Measurements from ENCODE around the gene CALCOCO2. TPM values are rescaled to one million over a fixed set of nuclear protein-coding genes. Genes with fewer than 3 reads are reported as not detected.

CALCOCO2 gene
- total and polyA plus RNA-seq, 2 of the 13 experiments (the other 11 are each of a cell fraction or from before 2014, with no cell fraction given) = 72.9 to 111 TPM

DNA sequence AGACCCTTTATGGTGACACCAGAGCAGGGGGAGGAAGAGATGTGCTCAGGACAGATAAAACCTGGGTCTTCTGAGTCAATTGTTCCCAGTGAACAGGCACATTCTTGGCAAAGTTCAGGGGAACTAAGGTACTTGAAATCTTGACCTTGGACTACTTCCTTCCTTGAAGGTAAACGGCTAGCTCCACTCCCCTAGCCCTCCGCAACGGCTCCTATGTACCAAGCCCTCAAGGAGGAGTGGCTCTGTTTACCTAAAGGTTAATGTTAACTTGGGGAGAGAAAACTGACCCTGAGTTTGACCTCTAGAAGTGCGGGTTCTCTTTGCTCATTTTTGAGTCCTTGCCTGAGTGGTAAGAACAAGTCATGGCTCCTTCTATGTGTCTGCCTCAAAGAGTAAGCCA, 21.7 kb upstream of the CALCOCO2 start (continued):
- TF ChIP-seq, protein P1, sequence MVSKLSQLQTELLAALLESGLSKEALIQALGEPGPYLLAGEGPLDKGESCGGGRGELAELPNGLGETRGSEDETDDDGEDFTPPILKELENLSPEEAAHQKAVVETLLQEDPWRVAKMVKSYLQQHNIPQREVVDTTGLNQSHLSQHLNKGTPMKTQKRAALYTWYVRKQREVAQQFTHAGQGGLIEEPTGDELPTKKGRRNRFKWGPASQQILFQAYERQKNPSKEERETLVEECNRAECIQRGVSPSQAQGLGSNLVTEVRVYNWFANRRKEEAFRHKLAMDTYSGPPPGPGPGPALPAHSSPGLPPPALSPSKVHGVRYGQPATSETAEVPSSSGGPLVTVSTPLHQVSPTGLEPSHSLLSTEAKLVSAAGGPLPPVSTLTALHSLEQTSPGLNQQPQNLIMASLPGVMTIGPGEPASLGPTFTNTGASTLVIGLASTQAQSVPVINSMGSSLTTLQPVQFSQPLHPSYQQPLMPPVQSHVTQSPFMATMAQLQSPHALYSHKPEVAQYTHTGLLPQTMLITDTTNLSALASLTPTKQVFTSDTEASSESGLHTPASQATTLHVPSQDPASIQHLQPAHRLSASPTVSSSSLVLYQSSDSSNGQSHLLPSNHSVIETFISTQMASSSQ (IDR thresholded peaks at IDR 0.05; ENCODE audit: low read depth) = peak; percentile 62
- TF ChIP-seq, protein P1 (CRISPR knock-in tag; IDR thresholded peaks at IDR 0.05; ENCODE audit: borderline replicate concordance) = peak; percentile 52; the same call in 1 of the 2 replicates
- TF ChIP-seq, protein P2, sequence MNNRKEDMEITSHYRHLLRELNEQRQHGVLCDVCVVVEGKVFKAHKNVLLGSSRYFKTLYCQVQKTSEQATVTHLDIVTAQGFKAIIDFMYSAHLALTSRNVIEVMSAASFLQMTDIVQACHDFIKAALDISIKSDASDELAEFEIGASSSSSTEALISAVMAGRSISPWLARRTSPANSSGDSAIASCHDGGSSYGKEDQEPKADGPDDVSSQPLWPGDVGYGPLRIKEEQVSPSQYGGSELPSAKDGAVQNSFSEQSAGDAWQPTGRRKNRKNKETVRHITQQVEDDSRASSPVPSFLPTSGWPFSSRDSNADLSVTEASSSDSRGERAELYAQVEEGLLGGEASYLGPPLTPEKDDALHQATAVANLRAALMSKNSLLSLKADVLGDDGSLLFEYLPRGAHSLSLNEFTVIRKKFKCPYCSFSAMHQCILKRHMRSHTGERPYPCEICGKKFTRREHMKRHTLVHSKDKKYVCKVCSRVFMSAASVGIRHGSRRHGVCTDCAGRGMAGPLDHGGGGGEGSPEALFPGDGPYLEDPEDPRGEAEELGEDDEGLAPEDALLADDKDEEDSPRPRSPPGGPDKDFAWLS (CRISPR knock-in tag; IDR thresholded peaks at IDR 0.05; ENCODE audit: borderline replicate concordance) = no peak
- TF ChIP-seq, protein P3, sequence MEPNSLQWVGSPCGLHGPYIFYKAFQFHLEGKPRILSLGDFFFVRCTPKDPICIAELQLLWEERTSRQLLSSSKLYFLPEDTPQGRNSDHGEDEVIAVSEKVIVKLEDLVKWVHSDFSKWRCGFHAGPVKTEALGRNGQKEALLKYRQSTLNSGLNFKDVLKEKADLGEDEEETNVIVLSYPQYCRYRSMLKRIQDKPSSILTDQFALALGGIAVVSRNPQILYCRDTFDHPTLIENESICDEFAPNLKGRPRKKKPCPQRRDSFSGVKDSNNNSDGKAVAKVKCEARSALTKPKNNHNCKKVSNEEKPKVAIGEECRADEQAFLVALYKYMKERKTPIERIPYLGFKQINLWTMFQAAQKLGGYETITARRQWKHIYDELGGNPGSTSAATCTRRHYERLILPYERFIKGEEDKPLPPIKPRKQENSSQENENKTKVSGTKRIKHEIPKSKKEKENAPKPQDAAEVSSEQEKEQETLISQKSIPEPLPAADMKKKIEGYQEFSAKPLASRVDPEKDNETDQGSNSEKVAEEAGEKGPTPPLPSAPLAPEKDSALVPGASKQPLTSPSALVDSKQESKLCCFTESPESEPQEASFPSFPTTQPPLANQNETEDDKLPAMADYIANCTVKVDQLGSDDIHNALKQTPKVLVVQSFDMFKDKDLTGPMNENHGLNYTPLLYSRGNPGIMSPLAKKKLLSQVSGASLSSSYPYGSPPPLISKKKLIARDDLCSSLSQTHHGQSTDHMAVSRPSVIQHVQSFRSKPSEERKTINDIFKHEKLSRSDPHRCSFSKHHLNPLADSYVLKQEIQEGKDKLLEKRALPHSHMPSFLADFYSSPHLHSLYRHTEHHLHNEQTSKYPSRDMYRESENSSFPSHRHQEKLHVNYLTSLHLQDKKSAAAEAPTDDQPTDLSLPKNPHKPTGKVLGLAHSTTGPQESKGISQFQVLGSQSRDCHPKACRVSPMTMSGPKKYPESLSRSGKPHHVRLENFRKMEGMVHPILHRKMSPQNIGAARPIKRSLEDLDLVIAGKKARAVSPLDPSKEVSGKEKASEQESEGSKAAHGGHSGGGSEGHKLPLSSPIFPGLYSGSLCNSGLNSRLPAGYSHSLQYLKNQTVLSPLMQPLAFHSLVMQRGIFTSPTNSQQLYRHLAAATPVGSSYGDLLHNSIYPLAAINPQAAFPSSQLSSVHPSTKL (CRISPR knock-in tag; IDR thresholded peaks at IDR 0.05) = peak; percentile 17; the same call in 1 of the 2 replicates
